D341Med (cell line): ENCODE data around the gene OLR1.
A peak's percentile ranks its signal among the peaks of the same experiment; 100 is the strongest.
"Not testable (repeated sequence)": the region's sequence is repeated elsewhere in the genome, so short reads cannot be mapped to it uniquely, and the experiment has no call there.

Experiments
- DNase-seq: peaks from one replicate; pipeline ENCODE4 v3.0.0; 2012; ENCODE audit warnings: low spot score

OLR1 gene

GRCh38 chr12:10190558-10191388 is 18.8 kb upstream of the OLR1 start:
- peak; percentile 79 for DNase-seq

GRCh38 chr12:10189653-10190052 is 17.7 kb upstream of the OLR1 start:
- DNase-seq, result no peak

- not testable (repeated sequence) for DNase-seq
Measured at GRCh38 chr12:10186958-10187357, 15.0 kb upstream of the OLR1 start.

- no peak for DNase-seq
Measured at GRCh38 chr12:10186299-10186698, 14.4 kb upstream of the OLR1 start.

- no peak for DNase-seq
Measured at GRCh38 chr12:10184261-10184843, 12.4 kb upstream of the OLR1 start.

GRCh38 chr12:10182354-10183049 is 10.6 kb upstream of the OLR1 start:
- DNase-seq, result no peak

GRCh38 chr12:10179776-10180181 is 7.8 kb upstream of the OLR1 start:
- DNase-seq, result no peak

GRCh38 chr12:10178821-10179220 is 6.9 kb upstream of the OLR1 start, which contains the start of gene TMEM52B:
TMEM52B (plus strand) TSS chr12:10179032; CDS start chr12:10179575, 543 bp downstream.
- no peak for DNase-seq

GRCh38 chr12:10175846-10176636 is 4.1 kb upstream of the OLR1 start:
- no peak for DNase-seq

- no peak for DNase-seq
Measured at GRCh38 chr12:10174986-10175614, 3.2 kb upstream of the OLR1 start.

- DNase-seq, result no peak
Measured at GRCh38 chr12:10170216-10170615, 1.7 kb downstream of the OLR1 start.

- DNase-seq, result no peak
Measured at GRCh38 chr12:10169104-10169503, 2.8 kb downstream of the OLR1 start.

- no peak for DNase-seq
Measured at GRCh38 chr12:10167599-10167998, 4.3 kb downstream of the OLR1 start.

- no peak for DNase-seq
Measured at GRCh38 chr12:10165421-10165820, 6.5 kb downstream of the OLR1 start.

- no peak for DNase-seq
Measured at GRCh38 chr12:10163084-10163483, 8.8 kb downstream of the OLR1 start.

GRCh38 chr12:10160617-10161385 is 11.1 kb downstream of the OLR1 start:
- DNase-seq, result no peak

GRCh38 chr12:10159280-10159679 is 12.7 kb downstream of the OLR1 start:
- DNase-seq, result no peak

- DNase-seq, result no peak
Measured at GRCh38 chr12:10158406-10158805, 13.5 kb downstream of the OLR1 start.

GRCh38 chr12:10155966-10156365 is 16.0 kb downstream of the OLR1 start:
- no peak for DNase-seq

- peak; percentile 17 for DNase-seq
Measured at GRCh38 chr12:10154145-10154496, 17.8 kb downstream of the OLR1 start.
